ENCODE measurements around the gene GFRA1. TPM values are rescaled to one million over a fixed set of nuclear protein-coding genes. Genes with fewer than 3 reads are reported as not detected.

Gene GFRA1
- total and polyA plus RNA-seq, 11 donors, result 0.76 to 18.6 (median 1.4) TPM

DNA sequence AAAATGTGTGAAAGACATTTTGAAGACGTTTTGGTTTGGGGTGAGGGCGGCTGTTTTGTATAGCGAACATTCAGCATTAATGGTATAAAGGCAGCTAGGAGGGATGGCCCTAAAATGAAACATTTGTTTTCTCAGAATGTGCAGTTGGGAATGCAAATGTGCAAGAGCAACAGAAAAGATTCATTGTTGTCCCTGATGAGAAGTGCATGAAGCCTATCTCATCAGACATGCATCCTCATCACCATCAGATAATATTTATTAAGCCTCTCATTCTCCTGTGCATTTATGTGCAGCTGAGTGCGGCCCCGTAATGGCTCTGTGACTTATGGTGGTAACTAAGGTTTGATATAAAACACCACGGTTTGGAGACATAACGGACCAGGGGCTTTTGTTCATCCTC is 199.5 kb downstream of the GFRA1 start:
- ATAC-seq (no peak), DNase-seq (no peak)
- no peak overlapping the region for H3K27ac ChIP-seq
- no peaks in the 10 kb centered on the region for H3K4me1 ChIP-seq
- H3K27me3 ChIP-seq, result no peaks in the 10 kb centered on the region
- TF ChIP-seq CTCF (IDR thresholded peaks at IDR 0.05) (no peak), POLR2A (IDR thresholded peaks at IDR 0.05) (no peak)
- 81 to 87% (median 85%) methylated on average over 7 of the region's 7 CpGs for WGBS, 4 donors
- no peaks in the 10 kb centered on the region for H3K9me3 ChIP-seq
- no peak overlapping the region for H3K4me3 ChIP-seq
- H3K36me3 ChIP-seq, result no peaks in the 10 kb centered on the region
- intact Hi-C loops (cut with DNase I), result no loop called here

DNA sequence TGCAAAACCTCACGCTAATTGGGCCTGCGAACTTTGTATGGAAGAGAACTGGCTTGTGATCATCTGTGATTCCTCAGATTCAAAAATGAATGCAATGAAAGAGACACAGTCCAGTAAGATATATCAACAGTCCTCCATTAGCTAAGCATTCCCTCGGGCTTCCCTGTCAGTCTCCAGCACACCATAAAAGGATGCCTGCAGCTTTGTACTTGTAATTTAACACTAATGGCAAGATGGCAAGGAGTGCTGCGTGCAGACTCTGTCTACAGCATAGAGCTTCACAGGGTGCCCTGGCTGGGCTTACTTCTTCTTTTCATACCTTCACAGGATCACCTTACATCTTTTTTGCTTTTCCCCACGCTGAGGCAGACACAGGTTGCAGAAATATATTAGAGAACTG is 200.0 kb downstream of the GFRA1 start:
- H3K4me3 ChIP-seq, result no peak overlapping the region
- no peaks in the 10 kb centered on the region for H3K9me3 ChIP-seq
- no peaks in the 10 kb centered on the region for H3K27me3 ChIP-seq
- intact Hi-C loops (cut with DNase I), result no loop called here
- DNase-seq (no peak), ATAC-seq (no peak)
- no peak overlapping the region for H3K27ac ChIP-seq
- no peaks in the 10 kb centered on the region for H3K36me3 ChIP-seq
- no peak for TF ChIP-seq POLR2A (IDR thresholded peaks at IDR 0.05)
- no peak for TF ChIP-seq CTCF (IDR thresholded peaks at IDR 0.05)
- 71 to 77% (median 74%) methylated on average over 5 of the region's 5 CpGs for WGBS, 4 donors
- H3K4me1 ChIP-seq, result no peaks in the 10 kb centered on the region

- Histone ChIP-seq H3K36me3 (no peaks in the 10 kb centered on the region), H3K27me3 (no peaks in the 10 kb centered on the region), H3K9me3 (no peaks in the 10 kb centered on the region), H3K4me1 (no peaks in the 10 kb centered on the region), H3K4me3 (no peak overlapping the region), H3K27ac (peak overlapping the region in 1 of 12 donors; percentile 40)
- 84 to 87% (median 87%) methylated on average over 5 of the region's 5 CpGs for WGBS, 4 donors
- TF ChIP-seq POLR2A (IDR thresholded peaks at IDR 0.05) (no peak), CTCF (IDR thresholded peaks at IDR 0.05) (no peak)
- ATAC-seq (no peak), DNase-seq (no peak)
- intact Hi-C loops (cut with DNase I), result no loop called here
Observed at GRCh38 chr10:116071453-116072148, 201.4 kb downstream of the GFRA1 start.

GRCh38 chr10:116070743-116071320 is 202.2 kb downstream of the GFRA1 start:
- H3K4me1 ChIP-seq, result no peaks in the 10 kb centered on the region
- ATAC-seq (no peak), DNase-seq (no peak)
- intact Hi-C loops (cut with DNase I), result no loop called here
- 79 to 90% (median 86%) methylated on average over 5 of the region's 5 CpGs for WGBS, 4 donors
- H3K9me3 ChIP-seq, result no peaks in the 10 kb centered on the region
- H3K36me3 ChIP-seq, result no peaks in the 10 kb centered on the region
- H3K4me3 ChIP-seq, result no peak overlapping the region
- TF ChIP-seq POLR2A (IDR thresholded peaks at IDR 0.05), result no peak
- TF ChIP-seq CTCF (IDR thresholded peaks at IDR 0.05), result no peak
- no peaks in the 10 kb centered on the region for H3K27me3 ChIP-seq
- H3K27ac ChIP-seq, result peak overlapping the region in 1 of 12 donors; percentile 40
